Tibial artery (tissue), 4 donors: Measurements from ENCODE around the gene ABL1.

Experiments used
- DNase-seq, 2 donors: peaks; one replicate each; pipeline ENCODE4 v3.0.0-alpha.2; 2019
- H3K27ac ChIP-seq, 2 donors: fragments of 200-600 bp; sonication (generic) in 1 of 2; 1 replicate in 1 of 2; 2 replicates in 1 of 2; pipeline ENCODE4 v1.5.1; 2018 to 2019; ENCODE audit warnings: mild to moderate bottlenecking in 1 of 2
- H3K27me3 ChIP-seq, 2 donors: fragments of 200-600 bp; sonication (generic) in 1 of 2; one replicate each; pipeline versions ENCODE4 v1.5.1 to v1.6.0; 2016 to 2019
- H3K36me3 ChIP-seq, 3 donors: fragments of 200-600 bp; sonication (generic) in 2 of 3; one replicate each; pipeline ENCODE4 v1.5.1; 2016 to 2019; ENCODE audit warnings: mild to moderate bottlenecking in 2 of 3
- H3K4me1 ChIP-seq, 4 donors: fragments of 200-600 bp; sonication (generic) in 2 of 4; 1 replicate in 3 of 4; 2 replicates in 1 of 4; pipeline ENCODE4 v1.5.1; 2016 to 2019
- H3K4me3 ChIP-seq, 2 donors: fragments of 200-600 bp; sonication (generic) in 1 of 2; 1 replicate in 1 of 2; 2 replicates in 1 of 2; pipeline ENCODE4 v1.5.1; 2018 to 2019; ENCODE audit warnings: mild to moderate bottlenecking in 2 of 2
- H3K9me3 ChIP-seq, 3 donors: fragments of 200-600 bp; sonication (generic) in 1 of 3; one replicate each; pipeline ENCODE4 v1.5.1; 2016 to 2019
- CTCF ChIP-seq, 2 experiments: fragments of 200-600 bp in 1 of 2; fragments of 450-650 bp in 1 of 2; IDR thresholded peaks; one replicate each; pipeline ENCODE4 v1.5.1; 2017 to 2019; ENCODE audit warnings: antibody characterized with exemption in 2 of 2, mild to moderate bottlenecking in 1 of 2, moderate library complexity in 1 of 2
- intact Hi-C: fragments of 100-400 bp; cut with DNase I; formaldehyde crosslinking; loops from one replicate; pipeline ENCODE4 v1.15.0; 2023; ENCODE audit warnings: low total_unique reads

Gene ABL1

GRCh38 chr9:130920762-130921299 is 85.8 kb downstream of the ABL1 start:
- Histone ChIP-seq H3K27me3 (peaks cover 0 to 83% of the 10 kb centered on the region in 2 donors), H3K36me3 (no peaks in the 10 kb centered on the region), H3K4me1 (peaks cover 0 to 2% (median 0%) of the 10 kb centered on the region in 4 donors), H3K4me3 (no peak overlapping the region), H3K9me3 (no peaks in the 10 kb centered on the region), H3K27ac (no peak overlapping the region)
- TF ChIP-seq CTCF (IDR thresholded peaks at IDR 0.05): no peak
- intact Hi-C loops: no loop called here
- DNase-seq: no peak

GRCh38 chr9:130921300-130921988 is 86.4 kb downstream of the ABL1 start:
- TF ChIP-seq CTCF (IDR thresholded peaks at IDR 0.05): no peak
- Histone ChIP-seq H3K9me3 (no peaks in the 10 kb centered on the region), H3K4me3 (no peak overlapping the region), H3K27ac (no peak overlapping the region), H3K27me3 (peaks cover 0 to 83% of the 10 kb centered on the region in 2 donors), H3K4me1 (peaks cover 0 to 2% (median 0%) of the 10 kb centered on the region in 4 donors), H3K36me3 (no peaks in the 10 kb centered on the region)
- no peak for DNase-seq
- intact Hi-C loops: no loop called here

GRCh38 chr9:130921989-130922892 is 87.2 kb downstream of the ABL1 start:
- H3K27me3 ChIP-seq: peaks cover 0 to 81% of the 10 kb centered on the region in 2 donors
- H3K4me3 ChIP-seq: no peak overlapping the region
- H3K27ac ChIP-seq: no peak overlapping the region
- TF ChIP-seq CTCF (IDR thresholded peaks at IDR 0.05): no peak
- no peaks in the 10 kb centered on the region for H3K36me3 ChIP-seq
- H3K4me1 ChIP-seq: peaks cover 0 to 2% (median 0%) of the 10 kb centered on the region in 4 donors
- H3K9me3 ChIP-seq: no peaks in the 10 kb centered on the region
- no peak for DNase-seq
- intact Hi-C loops: no loop called here

GRCh38 chr9:130922893-130923610 is 88.0 kb downstream of the ABL1 start:
- Histone ChIP-seq H3K4me1 (peaks cover 0 to 2% (median 0%) of the 10 kb centered on the region in 4 donors), H3K36me3 (no peaks in the 10 kb centered on the region), H3K9me3 (no peaks in the 10 kb centered on the region), H3K27ac (no peak overlapping the region), H3K4me3 (no peak overlapping the region), H3K27me3 (peaks cover 0 to 73% of the 10 kb centered on the region in 2 donors)
- intact Hi-C loops: no loop called here
- no peak for TF ChIP-seq CTCF (IDR thresholded peaks at IDR 0.05)
- no peak for DNase-seq
